OCI-LY7 (cell line): ENCODE measurements around the gene MATK.

Experiments used
- EZH2phosphoT487 ChIP-seq: fragments of 200-600 bp; sonication (generic); IDR thresholded peaks from 2 replicates; pipeline ENCODE4 v1.6.1; 2018; ENCODE audit warnings: low read depth, borderline replicate concordance, mild to moderate bottlenecking, mixed run types, antibody characterized with exemption, low read length, moderate library complexity, mixed read lengths
- TF ChIP-seq, protein P1 (sequence below): fragments of 200-600 bp; sonication (generic); conservative IDR thresholded peaks from 2 replicates; pipeline ENCODE4 v1.5.1; 2014; ENCODE audit warnings: mild to moderate bottlenecking, antibody characterized with exemption, low read length, moderate library complexity, mixed read lengths

- TF ChIP-seq, protein P1, sequence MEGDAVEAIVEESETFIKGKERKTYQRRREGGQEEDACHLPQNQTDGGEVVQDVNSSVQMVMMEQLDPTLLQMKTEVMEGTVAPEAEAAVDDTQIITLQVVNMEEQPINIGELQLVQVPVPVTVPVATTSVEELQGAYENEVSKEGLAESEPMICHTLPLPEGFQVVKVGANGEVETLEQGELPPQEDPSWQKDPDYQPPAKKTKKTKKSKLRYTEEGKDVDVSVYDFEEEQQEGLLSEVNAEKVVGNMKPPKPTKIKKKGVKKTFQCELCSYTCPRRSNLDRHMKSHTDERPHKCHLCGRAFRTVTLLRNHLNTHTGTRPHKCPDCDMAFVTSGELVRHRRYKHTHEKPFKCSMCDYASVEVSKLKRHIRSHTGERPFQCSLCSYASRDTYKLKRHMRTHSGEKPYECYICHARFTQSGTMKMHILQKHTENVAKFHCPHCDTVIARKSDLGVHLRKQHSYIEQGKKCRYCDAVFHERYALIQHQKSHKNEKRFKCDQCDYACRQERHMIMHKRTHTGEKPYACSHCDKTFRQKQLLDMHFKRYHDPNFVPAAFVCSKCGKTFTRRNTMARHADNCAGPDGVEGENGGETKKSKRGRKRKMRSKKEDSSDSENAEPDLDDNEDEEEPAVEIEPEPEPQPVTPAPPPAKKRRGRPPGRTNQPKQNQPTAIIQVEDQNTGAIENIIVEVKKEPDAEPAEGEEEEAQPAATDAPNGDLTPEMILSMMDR: no peak
- TF ChIP-seq EZH2phosphoT487: no peak
Observed at GRCh38 chr19:3807131-3807480, 20.9 kb upstream of the MATK start.
